Measurements from ENCODE around the gene OR2A12. TPM values are rescaled to one million over a fixed set of nuclear protein-coding genes. Genes with fewer than 3 reads are reported as not detected.
"Not testable (repeated sequence)": the region's sequence is repeated elsewhere in the genome, so short reads cannot be mapped to it uniquely, and the experiment has no call there.

The OR2A12 gene
- polyA plus RNA-seq, 1 donor (not counting 4 experiments of a cell fraction or from before 2014, with no cell fraction given) = not detected

DNA sequence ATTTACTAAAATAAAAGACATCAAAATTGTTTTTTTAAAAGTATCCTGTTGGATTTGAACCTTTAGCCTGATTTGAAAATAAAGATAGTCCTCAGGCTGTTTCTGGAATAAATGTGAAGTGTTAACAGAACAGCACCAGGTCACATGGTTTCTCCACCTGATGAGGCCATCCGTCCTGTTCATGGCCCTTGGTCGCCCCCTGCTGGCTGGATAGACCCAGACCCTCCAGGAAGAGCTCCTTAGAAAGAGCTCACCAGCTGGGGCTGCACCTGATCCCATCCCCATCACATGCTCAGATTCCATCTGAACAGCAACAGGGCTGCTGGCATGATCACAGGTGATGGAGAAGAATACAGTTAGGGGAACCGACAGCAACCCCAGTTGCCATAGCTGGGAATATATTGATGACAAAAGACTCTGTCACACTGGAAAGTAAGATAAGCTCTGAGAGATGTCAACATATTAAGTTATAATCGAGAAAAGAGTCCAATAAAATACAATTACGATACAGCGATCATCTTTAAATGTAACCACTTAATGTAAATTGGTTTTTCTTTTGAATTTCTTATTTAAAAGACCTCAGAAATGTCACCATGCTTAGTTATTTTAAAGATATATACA is 41.7 kb downstream of the OR2A12 start:
- Histone ChIP-seq H3K36me3 (ENCODE audit: control insufficient read depth in 2 of 2, extremely low read depth in 1 of 2, insufficient read depth in 2 of 2, low read length in 2 of 2) (no peaks in the 10 kb centered on the region), H4K20me1 (ENCODE audit: control insufficient read depth, extremely low read depth, insufficient read depth, low read length) (no peaks in the 10 kb centered on the region), H2AFZ (ENCODE audit: control insufficient read depth, low read length) (no peak overlapping the region), H3K9ac (ENCODE audit: control insufficient read depth, extremely low read depth, insufficient read depth, low read length) (no peak overlapping the region), H3K79me2 (ENCODE audit: control insufficient read depth, insufficient read depth, low read length) (no peaks in the 10 kb centered on the region), H3K4me1 (ENCODE audit: control insufficient read depth, extremely low read depth, insufficient read depth, low read length) (no peaks in the 10 kb centered on the region), H3K4me3 (ENCODE audit: control insufficient read depth in 2 of 3, extremely low read depth in 1 of 3, insufficient read depth in 2 of 3, low read depth in 1 of 3, low read length in 3 of 3) (no peak overlapping the region), H3K27me3 (ENCODE audit: control insufficient read depth, extremely low read depth, insufficient read depth, low read length) (no peaks in the 10 kb centered on the region), H3K9me1 (ENCODE audit: control insufficient read depth, extremely low read depth, insufficient read depth, low read length) (no peaks in the 10 kb centered on the region), H3K9me3 (ENCODE audit: control insufficient read depth, low read depth, low read length) (no peaks in the 10 kb centered on the region), H3K4me2 (ENCODE audit: control insufficient read depth, extremely low read depth, insufficient read depth, low read depth, low read length) (no peak overlapping the region), H3K27ac (ENCODE audit: control insufficient read depth, insufficient read depth, low read length) (no peak overlapping the region)
- FAIRE-seq (peak; percentile 49), DNase-seq (ENCODE audit: low read depth, low spot score) (peak; percentile 71)
- no peak for TF ChIP-seq EZH2 (IDR thresholded peaks at IDR 0.05; ENCODE audit: low read length)
- TF ChIP-seq CTCF (optimal IDR thresholded peaks at IDR 0.05 in 1 of 3, IDR thresholded peaks at IDR 0.05 in 1 of 3, conservative IDR thresholded peaks at IDR 0.05 in 1 of 3; ENCODE audit: extremely low read depth in 1 of 3, insufficient read depth in 2 of 3, low read length in 3 of 3) = peak; percentile 89 to 92 (median 92)
- dilution Hi-C loops (cut with MboI; ENCODE audit: extremely low pct_ligation_motif_present, low sequenced_read_pairs) = no loop called here

GRCh38 chr7:144129601-144130000 is 43.5 kb downstream of the OR2A12 start:
- H3K36me3 ChIP-seq (ENCODE audit: control insufficient read depth in 2 of 2, extremely low read depth in 1 of 2, insufficient read depth in 2 of 2, low read length in 2 of 2); H3K79me2 ChIP-seq (ENCODE audit: control insufficient read depth, insufficient read depth, low read length); H3K9me3 ChIP-seq (ENCODE audit: control insufficient read depth, low read depth, low read length); H3K27ac ChIP-seq (ENCODE audit: control insufficient read depth, insufficient read depth, low read length); dilution Hi-C loops (cut with MboI; ENCODE audit: extremely low pct_ligation_motif_present, low sequenced_read_pairs); H4K20me1 ChIP-seq (ENCODE audit: control insufficient read depth, extremely low read depth, insufficient read depth, low read length); H3K9ac ChIP-seq (ENCODE audit: control insufficient read depth, extremely low read depth, insufficient read depth, low read length); H3K4me1 ChIP-seq (ENCODE audit: control insufficient read depth, extremely low read depth, insufficient read depth, low read length); DNase-seq (ENCODE audit: low read depth, low spot score); H3K9me1 ChIP-seq (ENCODE audit: control insufficient read depth, extremely low read depth, insufficient read depth, low read length); FAIRE-seq; H2AFZ ChIP-seq (ENCODE audit: control insufficient read depth, low read length); H3K4me3 ChIP-seq (ENCODE audit: control insufficient read depth in 2 of 3, extremely low read depth in 1 of 3, insufficient read depth in 2 of 3, low read depth in 1 of 3, low read length in 3 of 3); H3K4me2 ChIP-seq (ENCODE audit: control insufficient read depth, extremely low read depth, insufficient read depth, low read depth, low read length); H3K27me3 ChIP-seq (ENCODE audit: control insufficient read depth, extremely low read depth, insufficient read depth, low read length): not testable (repeated sequence)

GRCh38 chr7:144130730-144131129 is 44.7 kb downstream of the OR2A12 start:
- FAIRE-seq (no peak), DNase-seq (ENCODE audit: low read depth, low spot score) (no peak)
- H3K4me3 ChIP-seq (ENCODE audit: control insufficient read depth in 2 of 3, extremely low read depth in 1 of 3, insufficient read depth in 2 of 3, low read depth in 1 of 3, low read length in 3 of 3) = no peak overlapping the region
- dilution Hi-C loops (cut with MboI; ENCODE audit: extremely low pct_ligation_motif_present, low sequenced_read_pairs) = no loop called here
- no peak overlapping the region for H3K9ac ChIP-seq (ENCODE audit: control insufficient read depth, extremely low read depth, insufficient read depth, low read length)
- no peak overlapping the region for H2AFZ ChIP-seq (ENCODE audit: control insufficient read depth, low read length)
- no peak overlapping the region for H3K4me2 ChIP-seq (ENCODE audit: control insufficient read depth, extremely low read depth, insufficient read depth, low read depth, low read length)
- H3K27me3 ChIP-seq (ENCODE audit: control insufficient read depth, extremely low read depth, insufficient read depth, low read length) = no peaks in the 10 kb centered on the region
- TF ChIP-seq CTCF (optimal IDR thresholded peaks at IDR 0.05 in 1 of 3, IDR thresholded peaks at IDR 0.05 in 1 of 3, conservative IDR thresholded peaks at IDR 0.05 in 1 of 3; ENCODE audit: extremely low read depth in 1 of 3, insufficient read depth in 2 of 3, low read length in 3 of 3) = no peak
- no peak for TF ChIP-seq EZH2 (IDR thresholded peaks at IDR 0.05; ENCODE audit: low read length)
- H3K4me1 ChIP-seq (ENCODE audit: control insufficient read depth, extremely low read depth, insufficient read depth, low read length) = no peaks in the 10 kb centered on the region
- no peaks in the 10 kb centered on the region for H4K20me1 ChIP-seq (ENCODE audit: control insufficient read depth, extremely low read depth, insufficient read depth, low read length)
- H3K36me3 ChIP-seq (ENCODE audit: control insufficient read depth in 2 of 2, extremely low read depth in 1 of 2, insufficient read depth in 2 of 2, low read length in 2 of 2) = no peaks in the 10 kb centered on the region
- no peaks in the 10 kb centered on the region for H3K79me2 ChIP-seq (ENCODE audit: control insufficient read depth, insufficient read depth, low read length)
- no peak overlapping the region for H3K27ac ChIP-seq (ENCODE audit: control insufficient read depth, insufficient read depth, low read length)
- no peaks in the 10 kb centered on the region for H3K9me3 ChIP-seq (ENCODE audit: control insufficient read depth, low read depth, low read length)
- H3K9me1 ChIP-seq (ENCODE audit: control insufficient read depth, extremely low read depth, insufficient read depth, low read length) = no peaks in the 10 kb centered on the region

Data from keratinocyte (primary cell).